NCI-H2227 treated with DMSO at 0.1 percent for 48 hours (cell line): ENCODE measurements around the gene IL17REL.
"Not testable (repeated sequence)": the region's sequence is repeated elsewhere in the genome, so short reads cannot be mapped to it uniquely, and the experiment has no call there.

ENCODE experiments used
- DNase-seq: peaks from one replicate; lab custom pipeline; 2025; lab: John Stamatoyannopoulos, UW

Gene IL17REL

DNA sequence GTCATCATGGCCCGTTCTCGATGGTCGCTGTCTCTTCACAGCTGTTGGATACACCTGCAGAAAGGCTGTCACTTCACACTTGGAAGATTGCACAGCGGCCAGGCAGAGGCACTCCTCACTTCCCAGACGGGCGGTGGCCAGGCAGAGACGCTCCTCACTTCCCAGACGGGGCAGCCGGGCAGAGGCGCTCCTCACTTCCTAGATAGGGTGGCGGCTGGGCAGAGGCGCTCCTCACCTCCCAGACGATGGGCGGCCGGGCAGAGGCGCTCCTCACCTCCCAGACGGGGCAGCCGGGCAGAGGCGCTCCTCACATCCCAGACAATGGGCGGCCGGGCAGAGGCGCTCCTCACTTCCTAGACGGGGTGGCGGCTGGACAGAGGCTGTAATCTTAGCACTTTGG, 22.7 kb downstream of the IL17REL start:
- not testable (repeated sequence) for DNase-seq

- no peak for DNase-seq
These were observed 26.2 kb downstream of the IL17REL start for GRCh38 chr22:49986325-49986724.

DNA sequence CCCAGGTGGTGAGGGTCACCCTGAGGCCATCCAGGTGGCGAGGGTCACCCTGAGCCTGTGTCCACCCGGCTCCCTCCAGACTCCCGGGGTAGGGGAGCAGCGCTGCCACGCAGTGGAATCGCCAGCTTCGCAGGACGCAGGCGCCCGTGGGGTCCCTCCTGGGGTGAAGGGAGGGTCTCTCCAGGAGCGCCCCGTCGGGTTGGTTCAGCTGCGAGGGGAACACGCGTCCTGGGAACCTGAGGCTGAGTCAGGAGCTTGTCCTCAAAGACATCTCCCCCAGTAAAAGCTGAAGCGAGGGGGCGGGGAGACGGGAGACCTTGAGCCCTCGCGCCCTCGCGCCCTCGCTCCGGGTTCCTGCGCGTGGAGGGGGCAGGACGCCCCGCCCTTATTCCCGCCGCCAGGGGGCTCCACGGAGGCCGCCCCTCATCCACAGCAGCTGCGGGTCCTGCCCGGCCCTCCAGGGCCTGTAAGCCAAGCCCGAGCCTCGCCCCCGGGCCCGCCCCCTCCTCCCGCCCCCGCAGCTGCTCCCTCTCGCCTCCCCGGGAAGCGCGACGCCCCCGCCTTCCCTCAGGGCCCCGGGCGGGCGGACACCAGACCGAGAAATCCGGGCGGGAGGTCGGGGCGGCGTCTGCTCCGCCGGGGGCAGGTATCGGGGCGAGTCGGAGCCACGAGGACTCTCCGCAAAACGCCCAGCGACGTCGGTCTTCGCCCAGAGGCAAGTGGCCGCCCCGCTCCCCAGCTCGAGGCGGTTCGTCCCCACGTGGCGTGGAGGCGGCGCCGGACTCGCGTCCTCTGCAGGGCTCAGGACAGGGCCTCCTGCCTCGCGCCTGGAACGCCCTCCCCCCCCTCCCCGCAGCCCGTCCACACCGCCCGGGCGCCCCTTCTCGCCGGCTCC, 29.2 kb downstream of the IL17REL start:
- DNase-seq: no peak

- DNase-seq: not testable (repeated sequence)
These were observed 30.8 kb downstream of the IL17REL start for GRCh38 chr22:49981799-49982198.

- no peak for DNase-seq
These were observed 32.8 kb downstream of the IL17REL start for GRCh38 chr22:49979587-49980264.

GRCh38 chr22:49977578-49977977, 35.0 kb downstream of the IL17REL start:
- DNase-seq: no peak

- DNase-seq: no peak
These were observed 36.0 kb downstream of the IL17REL start for GRCh38 chr22:49976439-49977175.

DNA sequence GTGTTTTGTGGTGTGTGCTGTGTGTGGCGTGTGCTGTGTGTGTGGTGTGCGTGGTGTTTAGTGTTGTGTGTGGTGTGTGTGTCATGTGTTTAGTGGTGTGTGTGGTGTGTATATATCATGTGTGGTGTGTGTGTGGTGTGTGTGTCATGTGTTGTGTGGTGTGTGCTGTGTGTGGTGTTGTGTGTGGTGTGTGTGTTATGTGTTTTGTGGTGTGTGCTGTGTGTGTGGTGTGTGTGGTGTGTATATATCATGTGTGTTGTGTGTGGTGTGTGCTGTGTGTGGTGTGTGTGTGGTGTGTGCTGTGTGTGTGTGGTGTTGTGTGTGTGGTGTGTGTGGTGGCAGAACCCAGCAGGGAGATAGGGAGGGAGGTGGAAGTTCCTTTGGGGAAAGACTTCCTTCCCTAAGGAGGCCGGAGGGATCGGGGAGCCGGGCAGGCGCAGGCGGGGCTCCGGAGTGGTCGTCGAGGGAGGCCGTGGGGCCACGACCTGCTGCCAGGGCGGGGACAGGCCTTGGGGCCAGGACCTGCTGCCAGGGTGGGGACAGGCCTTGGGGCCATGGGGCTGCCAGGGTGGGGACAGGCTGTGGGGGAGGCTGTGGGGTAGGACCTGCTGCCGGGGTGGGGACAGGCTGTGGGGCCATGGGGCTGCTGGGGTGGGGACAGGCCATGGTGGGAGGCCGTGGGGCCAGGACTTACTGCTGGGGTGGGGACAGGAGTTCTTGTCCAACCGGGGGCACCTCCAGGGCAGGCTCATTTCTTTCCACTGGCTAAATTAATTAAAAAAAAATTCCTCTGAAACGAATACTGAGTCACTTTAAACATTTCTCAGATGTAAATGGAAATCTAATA, 36.8 kb downstream of the IL17REL start:
- DNase-seq: no peak

- DNase-seq: no peak
These were observed 39.3 kb downstream of the IL17REL start for GRCh38 chr22:49973018-49973961.

- DNase-seq: no peak
These were observed 40.2 kb downstream of the IL17REL start for GRCh38 chr22:49972163-49973017.

DNA sequence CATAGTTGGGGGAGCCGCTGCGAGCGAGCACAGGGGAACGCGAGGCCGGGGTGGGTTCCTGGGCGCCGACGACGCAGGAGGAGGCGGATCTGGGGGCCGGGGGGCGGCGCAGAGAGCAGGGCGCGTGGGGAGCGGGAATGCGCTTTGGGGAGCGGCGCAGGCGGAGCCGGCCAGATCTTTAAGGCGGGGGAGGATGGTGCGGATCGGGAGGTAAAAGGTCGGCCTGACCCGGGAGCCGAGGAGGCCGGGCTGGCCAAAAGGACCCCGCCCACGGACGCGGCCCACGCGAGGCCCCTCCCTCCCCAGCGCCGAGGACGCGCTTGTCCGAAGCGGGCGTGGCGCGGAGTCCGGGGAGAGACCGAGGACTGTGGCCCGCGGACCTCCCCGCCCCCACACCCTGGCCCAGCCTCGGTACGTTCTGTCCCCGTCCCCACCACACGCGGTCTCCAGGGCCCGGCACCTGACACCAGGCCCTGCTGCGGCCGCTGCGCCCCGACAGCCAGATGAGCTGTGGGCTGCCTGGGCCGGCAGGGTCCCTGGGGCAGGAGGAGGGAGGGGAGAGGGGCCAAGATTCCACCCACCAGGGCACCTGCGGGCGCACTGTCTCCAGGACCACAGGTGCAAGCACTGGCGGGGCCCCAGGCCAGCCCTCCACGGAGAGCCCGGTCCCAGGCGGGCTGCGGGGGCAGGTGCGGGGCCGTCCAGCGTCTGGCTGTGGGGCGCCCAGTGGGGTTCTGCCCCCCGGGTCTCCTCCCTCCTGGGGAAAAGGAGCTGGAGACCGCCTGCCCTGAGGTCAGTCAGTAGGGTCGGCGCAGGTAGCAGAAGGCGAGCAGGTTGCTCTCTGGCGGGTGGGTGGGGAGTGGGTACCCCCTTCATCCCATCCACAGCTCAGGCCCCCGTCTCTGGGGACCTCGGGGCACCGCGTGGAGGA, 41.1 kb downstream of the IL17REL start:
- DNase-seq: no peak

DNA sequence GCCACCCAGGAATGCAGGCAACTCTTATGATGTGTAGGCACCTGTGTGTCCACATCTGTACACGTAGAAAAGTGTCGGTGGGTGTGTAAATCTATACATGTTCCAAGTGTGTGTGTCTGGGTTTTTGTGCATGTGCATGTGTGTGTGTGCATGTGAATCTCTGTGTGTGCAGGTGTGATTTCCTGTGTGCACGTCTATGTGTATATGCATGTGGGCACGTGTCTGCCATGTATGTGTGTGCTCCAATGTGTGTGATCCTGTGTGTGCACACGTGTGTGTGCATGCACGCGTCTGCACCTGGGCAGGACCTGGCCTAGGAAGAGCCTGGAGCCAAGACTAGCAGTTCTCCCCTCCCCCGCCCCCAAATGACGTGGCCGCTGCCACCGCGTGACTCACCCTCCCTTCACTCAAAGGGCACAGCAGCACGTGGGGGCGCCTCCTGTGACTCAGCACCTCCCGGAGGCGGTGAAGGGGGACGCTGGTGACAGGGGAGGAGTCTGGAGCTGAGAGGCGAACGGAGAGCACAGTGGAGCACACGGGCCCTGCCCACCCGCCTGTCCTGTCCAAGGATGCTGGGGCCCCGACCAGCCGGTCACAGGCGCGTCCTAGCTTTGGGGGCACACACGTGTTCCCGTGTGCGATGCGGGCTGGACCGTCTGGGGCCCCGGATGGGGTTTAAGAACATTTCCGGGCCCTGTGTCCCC, 41.9 kb downstream of the IL17REL start:
- no peak for DNase-seq

DNA sequence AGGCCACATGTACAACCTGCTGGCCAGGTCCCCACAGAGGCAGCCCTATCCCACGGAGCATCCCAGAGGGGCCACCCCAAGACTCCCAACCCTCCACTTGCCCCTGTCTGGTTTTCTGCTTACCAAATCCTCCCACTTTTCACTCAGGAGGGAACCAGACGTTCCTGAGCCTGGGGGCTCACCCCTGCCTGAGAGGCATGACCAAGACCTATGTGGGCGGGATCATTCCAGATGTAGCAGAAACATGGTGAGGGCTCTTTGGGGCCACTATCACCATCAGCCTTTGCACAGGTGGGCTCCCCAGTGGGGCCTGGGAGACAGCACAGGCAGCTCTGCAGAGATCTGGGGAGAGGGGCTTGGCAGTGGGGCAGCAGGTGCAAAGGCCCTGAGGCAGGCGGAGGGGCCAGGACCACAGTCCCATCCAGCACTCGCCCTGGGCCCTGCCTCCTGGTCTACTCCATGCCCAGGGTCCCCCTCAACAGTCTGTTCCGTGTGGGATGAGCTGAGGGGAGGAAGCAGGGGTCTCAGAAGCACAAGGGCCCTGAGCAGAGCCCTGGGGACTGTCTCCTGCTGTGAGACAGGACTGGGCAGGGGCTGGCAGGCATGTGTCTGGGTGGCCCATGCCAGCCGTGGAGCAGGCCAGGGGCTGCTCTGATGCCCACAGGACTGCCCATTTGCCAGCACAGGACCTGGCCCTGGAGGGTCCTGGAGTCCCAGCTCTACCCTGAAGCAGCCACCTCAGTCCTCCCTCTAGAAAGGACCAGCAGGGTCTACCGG, 42.6 kb downstream of the IL17REL start:
- DNase-seq: no peak

DNA sequence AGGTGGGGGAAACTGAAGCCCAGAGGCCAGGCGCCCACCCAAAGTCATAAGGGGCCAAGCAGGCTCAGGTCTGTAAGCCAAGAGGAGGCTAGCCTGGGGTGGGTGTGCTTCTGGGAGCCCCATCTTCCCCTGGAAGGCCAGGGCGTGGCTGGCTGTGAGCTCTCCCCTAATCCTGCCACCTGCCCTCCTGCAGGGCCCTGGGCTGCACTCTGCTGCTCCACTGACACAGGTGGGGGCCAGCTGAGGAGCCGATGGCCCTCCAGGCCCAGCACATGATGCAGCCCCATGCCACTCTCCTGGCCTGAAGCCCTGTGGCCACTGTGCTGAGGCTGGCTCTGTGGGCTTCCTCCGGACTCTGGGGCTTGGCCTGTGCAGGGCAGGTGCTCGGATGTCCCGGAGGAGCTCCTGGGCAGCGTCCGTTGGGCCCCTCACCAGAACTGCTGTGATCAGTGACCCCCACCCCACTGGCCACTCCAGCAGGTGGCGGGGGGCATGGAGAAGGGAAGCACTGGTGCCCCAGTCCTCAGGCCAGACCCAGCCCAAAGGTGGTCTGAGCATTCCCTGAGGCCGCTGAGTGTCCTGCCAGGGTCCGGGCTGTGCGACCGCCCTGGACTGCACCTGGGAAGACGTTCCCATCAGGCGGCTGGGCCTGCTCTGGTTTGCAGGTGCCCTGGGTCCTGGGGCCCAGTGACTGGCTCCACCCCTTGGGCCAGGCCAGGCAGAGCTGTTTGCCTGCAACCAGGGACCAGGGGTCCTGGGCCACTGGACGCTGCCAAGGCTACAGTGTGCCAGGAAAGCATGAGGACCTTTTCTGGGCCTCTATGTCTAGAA, 43.5 kb downstream of the IL17REL start:
- DNase-seq: no peak

- no peak for DNase-seq
These were observed 44.2 kb downstream of the IL17REL start for GRCh38 chr22:49968313-49968830.

DNA sequence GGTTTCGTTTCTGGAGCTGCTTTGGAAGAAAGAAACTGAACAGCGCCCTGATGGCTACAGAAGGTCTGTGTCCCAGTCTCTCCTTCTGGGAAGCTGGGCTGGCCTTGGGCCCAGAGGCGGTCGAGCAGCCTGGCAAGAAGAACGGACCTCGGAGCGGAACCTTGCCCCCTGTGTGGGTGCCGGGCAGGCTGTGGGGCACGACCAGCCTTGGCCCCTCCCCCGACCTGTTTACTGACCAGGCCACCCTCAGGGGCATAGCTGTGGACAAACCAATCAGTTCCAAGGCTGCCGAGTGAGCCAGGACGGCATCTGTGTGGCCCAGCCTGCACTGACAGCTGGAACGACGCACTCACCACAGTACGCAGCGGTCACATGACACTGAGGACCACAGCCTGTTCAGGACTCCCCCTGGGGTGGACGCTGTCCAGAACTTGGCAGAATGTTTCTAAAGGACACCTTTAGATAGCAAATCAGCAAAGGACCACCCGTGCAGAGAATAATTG, 44.8 kb downstream of the IL17REL start:
- no peak for DNase-seq
